Bladder microvascular endothelial cell (primary cell): ENCODE measurements around the gene SRD5A2. TPM values are rescaled to one million over a fixed set of nuclear protein-coding genes. Genes with fewer than 3 reads are reported as not detected.

Source experiments
- total RNA-seq: library from RNA; depleted of rRNA; stranded (reverse); fragments of >200 nt; gene quantifications from 2 replicates; pipeline ENCODE4 v1.2.3, GENCODE V29; 2014

SRD5A2 gene
- total RNA-seq = not detected in 2 replicates

GRCh38 chr2:31580321-31581117 lies at the start of gene SRD5A2:
Gene SRD5A2, minus strand, starts transcription at chr2:31580938. Its CDS starts 38 bp downstream, at chr2:31580900.

Other genes starting within 250 kb of the SRD5A2 start
- gene XDH, start 166.2 kb downstream of the SRD5A2 start, total RNA-seq = not detected in 2 replicates